Nephron progenitor cell (in vitro differentiated cells): Measurements from ENCODE around the gene TP53TG5.

Experiments
- DNase-seq: peaks from one replicate; pipeline ENCODE4 v3.0.0; 2021
- H3K27ac Mint-ChIP-seq: 2 replicates; pipeline ENCODE4 v1.8.0; 2021; ENCODE audit warnings: mild to moderate bottlenecking, moderate library complexity, mixed read lengths
- H3K27me3 Mint-ChIP-seq: 2 replicates; pipeline ENCODE4 v1.8.0; 2021; ENCODE audit warnings: mild to moderate bottlenecking, low read depth, mixed read lengths; ENCODE audit not compliant: poor library complexity
- H3K36me3 Mint-ChIP-seq: 2 replicates; pipeline ENCODE4 v1.8.0; 2021; ENCODE audit warnings: low read depth, mixed read lengths
- H3K4me1 Mint-ChIP-seq: 2 replicates; pipeline ENCODE4 v1.8.0; 2021; ENCODE audit warnings: mixed read lengths
- H3K4me3 Mint-ChIP-seq: 2 replicates; pipeline ENCODE4 v1.8.0; 2021; ENCODE audit warnings: mild to moderate bottlenecking, moderate library complexity, mixed read lengths
- H3K9me3 Mint-ChIP-seq: 2 replicates; pipeline ENCODE4 v1.8.0; 2021; ENCODE audit warnings: mild to moderate bottlenecking, moderate library complexity, mixed read lengths
- CTCF ChIP-seq: fragments of 200-600 bp; sonication (generic); IDR thresholded peaks from 2 replicates; pipeline ENCODE4 v1.5.0; 2021; ENCODE audit warnings: antibody characterized with exemption

The TP53TG5 gene

DNA sequence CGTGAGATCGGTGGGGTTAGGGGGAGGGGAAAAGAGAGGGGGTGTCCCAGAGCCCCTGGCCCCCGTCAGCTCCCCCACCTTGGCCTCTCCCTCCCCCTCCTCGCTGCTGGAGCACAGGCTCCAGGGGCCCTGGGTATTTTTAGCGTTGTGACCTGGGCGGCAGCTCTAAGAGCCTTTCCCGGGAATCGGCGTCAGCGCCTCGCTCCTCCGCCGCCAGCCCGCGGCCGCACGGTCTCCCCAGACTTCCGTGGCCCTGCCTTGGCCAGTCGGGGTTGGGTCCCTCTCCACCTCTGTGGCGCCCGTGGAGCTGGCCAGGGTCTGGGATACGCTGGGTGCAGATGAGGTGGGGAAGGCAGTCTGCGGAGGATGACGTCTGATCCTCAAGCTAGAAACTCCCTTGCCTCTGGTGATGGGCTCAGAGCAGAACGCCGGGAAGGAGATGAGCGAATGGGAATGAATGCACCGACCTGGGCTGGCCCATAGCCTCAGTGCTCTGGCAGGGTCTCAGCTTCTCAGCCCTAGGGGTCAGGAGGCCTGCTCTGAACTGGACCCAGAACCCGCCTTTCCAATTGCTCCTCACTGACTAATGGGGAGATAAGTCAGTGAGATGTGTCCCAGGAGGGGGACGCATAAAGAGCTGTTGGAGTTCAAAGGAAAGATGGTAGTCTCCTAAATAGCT is 29.1 kb upstream of the TP53TG5 start:
- Mint-ChIP-seq H3K36me3 (peaks cover 22% of the 10 kb centered on the region), H3K27me3 (peaks cover 60% of the 10 kb centered on the region), H3K27ac (no peak overlapping the region), H3K9me3 (peaks cover 14% of the 10 kb centered on the region), H3K4me3 (peak overlapping the region; percentile 81), H3K4me1 (peaks cover 42% of the 10 kb centered on the region)
- no peak for TF ChIP-seq CTCF
- DNase-seq: peak; percentile 48

DNA sequence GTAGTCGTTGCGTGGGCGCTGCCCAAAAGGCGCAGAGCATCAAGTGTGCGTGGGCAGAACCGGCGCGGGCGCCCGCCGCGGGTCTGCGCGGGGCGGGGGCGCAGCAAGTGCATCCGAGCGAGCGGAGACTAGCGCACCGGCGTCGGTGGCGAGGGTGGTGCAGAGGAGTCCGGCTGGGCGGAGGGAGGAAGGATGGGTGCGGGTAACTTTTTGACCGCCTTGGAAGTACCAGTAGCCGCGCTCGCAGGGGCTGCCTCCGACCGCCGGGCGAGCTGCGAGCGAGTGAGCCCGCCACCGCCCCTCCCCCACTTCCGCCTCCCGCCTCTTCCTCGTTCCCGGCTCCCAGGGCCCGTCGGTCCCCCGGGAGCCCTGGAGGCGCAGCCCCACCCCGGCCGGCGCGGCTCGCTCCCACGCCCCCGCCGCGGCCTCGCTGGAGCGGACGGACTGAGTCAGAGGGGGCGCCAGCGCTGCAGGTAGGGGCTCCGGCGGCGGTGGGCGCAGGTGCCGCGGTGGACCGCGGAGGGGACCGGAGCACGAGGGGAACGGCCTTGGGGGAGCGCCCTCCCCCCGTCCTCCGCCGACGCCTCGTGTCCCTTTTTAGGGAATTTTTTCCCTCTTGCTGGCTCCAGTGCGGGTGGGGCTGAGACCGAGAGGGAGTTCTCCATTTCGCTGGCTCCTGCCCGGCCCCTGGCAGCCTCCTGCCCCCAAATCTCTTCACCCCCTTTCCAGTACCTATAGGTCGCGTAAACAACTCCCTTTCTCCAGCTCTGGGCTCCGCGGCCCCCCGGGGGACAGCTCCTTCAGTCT is 28.3 kb upstream of the TP53TG5 start:
- peak; percentile 77 for DNase-seq
- peaks cover 22% of the 10 kb centered on the region for H3K9me3 Mint-ChIP-seq
- no peak overlapping the region for H3K27ac Mint-ChIP-seq
- peaks cover 35% of the 10 kb centered on the region for H3K4me1 Mint-ChIP-seq
- peaks cover 30% of the 10 kb centered on the region for H3K36me3 Mint-ChIP-seq
- H3K4me3 Mint-ChIP-seq: peak overlapping the region; percentile 81
- TF ChIP-seq CTCF: no peak
- H3K27me3 Mint-ChIP-seq: peaks cover 62% of the 10 kb centered on the region

DNA sequence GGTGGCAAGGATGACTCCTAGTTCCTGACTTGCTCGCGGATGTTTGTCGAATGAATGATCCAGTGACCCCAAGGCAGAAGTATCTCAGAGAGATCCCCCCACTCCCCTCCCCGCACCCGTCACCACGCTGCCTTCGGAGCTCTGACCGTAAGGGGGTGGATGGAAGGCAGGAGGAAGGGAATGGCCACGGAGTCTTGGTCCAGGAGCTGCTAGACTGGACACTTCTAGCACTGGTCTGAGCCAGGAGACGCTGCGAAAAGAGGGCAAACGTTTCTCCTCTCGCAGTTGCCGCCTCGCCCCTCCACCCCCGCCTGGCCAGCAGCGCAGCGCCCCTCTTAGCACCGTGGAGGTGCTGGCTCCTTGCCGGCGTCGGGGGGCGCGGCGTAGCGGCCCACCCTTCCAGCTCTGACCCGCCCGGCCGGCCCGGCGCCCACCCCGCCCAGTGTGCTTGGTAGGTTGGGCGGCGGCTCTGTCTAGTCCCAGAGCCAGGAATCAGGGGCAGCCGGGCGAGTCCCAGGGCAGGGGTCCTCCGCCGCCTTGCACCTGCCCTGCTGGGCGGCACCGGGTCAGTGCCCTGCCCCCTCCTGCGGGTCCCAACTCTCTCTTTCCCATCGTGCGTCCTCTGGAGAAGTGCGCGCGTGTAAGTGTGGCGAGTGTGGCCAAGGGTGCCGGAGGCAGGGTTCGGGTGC is 27.6 kb upstream of the TP53TG5 start:
- H3K4me1 Mint-ChIP-seq: peaks cover 27% of the 10 kb centered on the region
- H3K4me3 Mint-ChIP-seq: peak overlapping the region; percentile 81
- H3K27ac Mint-ChIP-seq: peak overlapping the region; percentile 62
- peaks cover 29% of the 10 kb centered on the region for H3K9me3 Mint-ChIP-seq
- no peak for TF ChIP-seq CTCF
- peak; percentile 50 for DNase-seq
- H3K27me3 Mint-ChIP-seq: peaks cover 65% of the 10 kb centered on the region
- H3K36me3 Mint-ChIP-seq: peaks cover 29% of the 10 kb centered on the region

DNA sequence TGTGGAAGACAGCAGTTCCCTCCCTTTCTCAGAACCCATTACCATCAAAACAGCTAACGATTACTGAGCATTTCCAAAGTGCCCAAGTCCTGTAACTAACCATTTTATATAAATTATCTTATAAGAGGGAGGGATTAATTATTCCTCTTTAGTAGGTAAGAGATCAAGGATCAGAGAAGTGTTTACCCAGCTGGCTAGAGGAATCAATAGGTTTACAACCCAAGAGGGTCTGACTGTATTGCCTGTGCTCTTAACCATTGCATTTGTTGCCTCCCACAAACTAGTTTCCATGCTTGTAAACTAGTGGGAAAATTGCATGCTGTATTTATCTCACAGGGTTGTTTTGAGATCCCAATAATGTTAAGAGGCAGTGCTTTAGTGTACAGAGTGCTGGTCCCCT is 26.3 kb upstream of the TP53TG5 start:
- H3K4me1 Mint-ChIP-seq: peaks cover 20% of the 10 kb centered on the region

GRCh38 chr20:45402946-45403345 is 24.8 kb upstream of the TP53TG5 start:
- peaks cover 57% of the 10 kb centered on the region for H3K27me3 Mint-ChIP-seq
- no peak overlapping the region for H3K27ac Mint-ChIP-seq
- no peak for TF ChIP-seq CTCF
- no peak for DNase-seq
- H3K4me3 Mint-ChIP-seq: no peak overlapping the region
- peaks cover 53% of the 10 kb centered on the region for H3K9me3 Mint-ChIP-seq
- peaks cover 18% of the 10 kb centered on the region for H3K4me1 Mint-ChIP-seq
- H3K36me3 Mint-ChIP-seq: peaks cover 38% of the 10 kb centered on the region

More for the DNA sequence above, 26.3 kb upstream of the TP53TG5 start:
- Mint-ChIP-seq H3K9me3 (peaks cover 42% of the 10 kb centered on the region), H3K4me3 (peak overlapping the region; percentile 78), H3K27ac (no peak overlapping the region), H3K36me3 (peaks cover 32% of the 10 kb centered on the region), H3K27me3 (peaks cover 65% of the 10 kb centered on the region)
- no peak for DNase-seq
- no peak for TF ChIP-seq CTCF
